Pancreas (tissue), 10 donors: ENCODE measurements around the gene ZNF697. TPM values are rescaled to one million over a fixed set of nuclear protein-coding genes. Genes with fewer than 3 reads are reported as not detected.

Source experiments
- ATAC-seq, 4 donors: fragments of 200-7000 bp; cut with Tn5 transposase; one replicate each; pipeline versions ENCODE4 v1.8.0 to v1.9.1; 2020; ENCODE audit warnings: mild to moderate bottlenecking in 4 of 4, moderate library complexity in 4 of 4
- DNase-seq, 6 donors: peaks; one replicate each; pipeline ENCODE4 v3.0.0-alpha.2; 2020
- FAIRE-seq: peaks from 2 replicates; lab custom pipeline; 2012; peaks lifted over from hg19 to GRCh38; lab: Jason Lieb, UNC
- H3K27ac ChIP-seq, 4 donors: fragments of 200-600 bp; sonication (generic); 1 replicate in 3 of 4; 2 replicates in 1 of 4; pipeline versions ENCODE4 v1.5.0 to v1.8.0; 2020
- H3K27me3 ChIP-seq, 4 donors: fragments of 200-600 bp; one replicate each; pipeline ENCODE4 v1.8.0; 2021
- H3K36me3 ChIP-seq, 3 donors: fragments of 200-600 bp; sonication (generic) in 1 of 3; one replicate each; pipeline versions ENCODE4 v1.5.0 to v1.8.0; 2020 to 2021
- H3K4me1 ChIP-seq, 3 donors: fragments of 200-600 bp; one replicate each; pipeline ENCODE4 v1.8.0; 2021
- H3K4me3 ChIP-seq, 4 donors: fragments of 200-600 bp; sonication (generic) in 2 of 4; one replicate each; pipeline versions ENCODE4 v1.5.0 to v1.8.0; 2020 to 2021
- H3K9me3 ChIP-seq, 4 donors: fragments of 200-600 bp; one replicate each; pipeline ENCODE4 v1.8.0; 2021
- WGBS, 2 donors: extraction: QIAGEN DNeasy Blood & Tissue Kit; methylation state at CpG; one replicate each; pipeline ENCODE4 v1.1.7; 2013; 5-methylcytosine and 5-hydroxymethylcytosine counted together
- intact Hi-C, 3 donors: fragments of 100-400 bp; cut with DNase I; formaldehyde crosslinking; loops; one replicate each; pipeline versions ENCODE4 v1.11.1 to v1.14.2; 2022
- polyA plus RNA-seq, 2 donors: library from polyadenylated mRNA; stranded (reverse); fragments of 200-250 nt; gene quantifications; one replicate each; pipeline ENCODE4 v1.2.3, GENCODE V29; 2013
- total RNA-seq, 6 donors: library from RNA; stranded (reverse); fragmentation: NEBNext Ultra II Directional in 4 of 6; extraction: Animal tissue kit (Norgen Biotek cat#: 25700) in 4 of 6; gene quantifications; one replicate each; pipeline versions ENCODE4 v1.2.1 to v1.2.4, GENCODE V29; 2021 to 2023
- TF ChIP-seq, protein P1 (sequence below), 4 donors: fragments of 200-600 bp; sonication (generic) in 3 of 4; IDR thresholded peaks; one replicate each; pipeline versions ENCODE4 v1.5.0 to v1.8.0; 2021; ENCODE audit warnings: antibody characterized with exemption in 4 of 4
- donor health status: healthy with polysubstance abuse.
- donor health status: DM: no; HTN: no; CAD: no; lungs with moderate emphysema.
- donor health status: DM: no; HTN: no; CAD: no.
- donor health status: control.
- donor health status: control.
- donor health status: Bipolar disorder and iron deficiency.
- donor health status: DM: yes; HTN: yes; CAD: no.
- donor health status: DM: no; HTN: no; CAD: no.
- donor health status: DM: no; HTN: no; CAD: no.
- donor health status: DM: yes; HTN: yes; CAD: no.

The ZNF697 gene
- total and polyA plus RNA-seq, 8 donors, result 1.3 to 5.9 (median 3.1) TPM

DNA sequence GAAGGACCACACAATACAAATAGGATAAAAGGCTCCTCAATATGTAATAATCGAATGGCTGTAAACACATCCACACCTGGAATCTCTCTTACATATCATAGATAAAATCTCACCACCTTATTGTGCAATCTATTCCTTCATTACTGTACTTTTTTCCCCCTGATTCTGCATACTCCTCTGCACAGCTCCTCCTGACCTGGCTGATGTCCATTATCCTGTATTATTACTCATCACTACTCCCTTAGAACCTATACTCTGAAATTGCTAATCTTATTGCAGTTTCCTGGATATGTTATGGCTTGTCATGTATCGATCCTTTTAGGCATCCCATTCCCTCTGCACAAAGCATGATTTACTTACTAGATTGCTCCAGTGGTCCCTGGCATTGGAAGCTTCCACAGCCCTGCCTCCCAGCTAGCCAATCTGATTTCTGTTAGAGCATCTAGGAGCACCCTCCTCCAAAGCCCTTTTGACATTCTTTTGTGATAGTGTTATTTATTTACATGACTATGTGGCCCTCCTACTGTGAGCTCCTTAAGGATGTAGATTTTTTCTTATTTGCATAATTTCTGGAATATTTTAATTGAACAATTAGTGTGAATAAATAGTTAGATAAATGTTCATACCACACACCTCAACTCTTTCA is 39.5 kb upstream of the ZNF697 start:
- H3K9me3 ChIP-seq, result no peaks in the 10 kb centered on the region
- peak overlapping the region in 2 of 4 donors; percentile 22 to 53 for H3K27ac ChIP-seq
- intact Hi-C loops, result no loop called here
- no peaks in the 10 kb centered on the region for H3K27me3 ChIP-seq
- FAIRE-seq (no peak), DNase-seq (no peak), ATAC-seq (peak in 2 of 4 donors; percentile 38 to 51)
- 49 to 53% methylated on average over 2 of the region's 2 CpGs for WGBS, 2 donors
- H3K4me3 ChIP-seq, result no peak overlapping the region
- H3K4me1 ChIP-seq, result peaks cover 0 to 6% (median 0%) of the 10 kb centered on the region in 3 donors
- TF ChIP-seq, protein P1, sequence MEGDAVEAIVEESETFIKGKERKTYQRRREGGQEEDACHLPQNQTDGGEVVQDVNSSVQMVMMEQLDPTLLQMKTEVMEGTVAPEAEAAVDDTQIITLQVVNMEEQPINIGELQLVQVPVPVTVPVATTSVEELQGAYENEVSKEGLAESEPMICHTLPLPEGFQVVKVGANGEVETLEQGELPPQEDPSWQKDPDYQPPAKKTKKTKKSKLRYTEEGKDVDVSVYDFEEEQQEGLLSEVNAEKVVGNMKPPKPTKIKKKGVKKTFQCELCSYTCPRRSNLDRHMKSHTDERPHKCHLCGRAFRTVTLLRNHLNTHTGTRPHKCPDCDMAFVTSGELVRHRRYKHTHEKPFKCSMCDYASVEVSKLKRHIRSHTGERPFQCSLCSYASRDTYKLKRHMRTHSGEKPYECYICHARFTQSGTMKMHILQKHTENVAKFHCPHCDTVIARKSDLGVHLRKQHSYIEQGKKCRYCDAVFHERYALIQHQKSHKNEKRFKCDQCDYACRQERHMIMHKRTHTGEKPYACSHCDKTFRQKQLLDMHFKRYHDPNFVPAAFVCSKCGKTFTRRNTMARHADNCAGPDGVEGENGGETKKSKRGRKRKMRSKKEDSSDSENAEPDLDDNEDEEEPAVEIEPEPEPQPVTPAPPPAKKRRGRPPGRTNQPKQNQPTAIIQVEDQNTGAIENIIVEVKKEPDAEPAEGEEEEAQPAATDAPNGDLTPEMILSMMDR (IDR thresholded peaks at IDR 0.05), result no peak
- H3K36me3 ChIP-seq, result no peaks in the 10 kb centered on the region

DNA sequence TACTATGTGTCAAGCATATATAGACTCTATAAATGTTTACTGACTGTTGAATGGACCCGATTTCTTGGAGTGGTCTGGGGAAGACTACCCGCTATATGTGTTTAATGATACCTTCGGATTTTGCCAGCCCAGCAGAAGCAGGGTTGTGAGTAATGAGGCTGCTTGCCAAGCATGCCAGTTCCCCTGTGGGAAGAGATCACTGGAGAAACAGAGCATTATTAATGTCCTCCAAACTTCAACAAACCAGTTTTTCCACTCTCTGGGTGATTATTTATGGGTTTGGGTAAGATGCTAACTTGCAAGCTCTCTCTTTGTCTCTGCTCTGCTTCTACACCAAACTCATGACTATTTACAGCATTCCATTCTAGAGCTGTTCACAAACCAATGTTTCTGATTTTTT is 38.6 kb upstream of the ZNF697 start:
- TF ChIP-seq, protein P1 (IDR thresholded peaks at IDR 0.05), result no peak
- Histone ChIP-seq H3K27ac (peak overlapping the region in 2 of 4 donors; percentile 53 to 56), H3K27me3 (no peaks in the 10 kb centered on the region), H3K9me3 (no peaks in the 10 kb centered on the region), H3K4me3 (no peak overlapping the region), H3K36me3 (no peaks in the 10 kb centered on the region), H3K4me1 (peaks cover 0 to 6% (median 0%) of the 10 kb centered on the region in 3 donors)
- FAIRE-seq, result no peak
- peak in 3 of 6 donors; percentile 32 to 66 (median 35) for DNase-seq
- intact Hi-C loops, result no loop called here
- 28 to 34% methylated on average over 3 of the region's 3 CpGs for WGBS, 2 donors
- ATAC-seq, result peak; percentile 76 to 93 (median 88)

DNA sequence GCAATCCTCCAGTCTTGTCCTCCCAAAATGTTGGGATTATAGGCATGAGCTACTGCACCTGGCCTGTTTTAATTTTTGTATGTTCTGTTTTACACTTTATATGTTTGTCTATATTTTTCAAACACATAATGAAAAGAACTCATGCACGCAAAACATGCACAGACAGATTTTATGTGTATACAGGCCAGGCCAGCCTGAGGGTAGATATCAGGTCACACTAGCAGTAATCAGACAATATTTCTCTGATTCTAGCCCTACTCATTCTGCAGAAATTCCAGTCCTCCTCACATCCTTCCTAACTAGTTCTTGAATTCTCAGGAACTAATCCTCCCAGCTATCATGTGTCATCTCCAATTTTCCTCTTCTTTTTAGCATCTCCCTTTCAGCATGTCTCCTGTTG is 35.8 kb upstream of the ZNF697 start:
- DNase-seq, result no peak
- peaks cover 0 to 6% (median 0%) of the 10 kb centered on the region in 3 donors for H3K4me1 ChIP-seq
- WGBS, 2 donors, result 90 to 94% methylated on average over 1 of the region's 1 CpG
- H3K36me3 ChIP-seq, result no peaks in the 10 kb centered on the region
- H3K4me3 ChIP-seq, result no peak overlapping the region
- no peak for ATAC-seq
- H3K27ac ChIP-seq, result no peak overlapping the region
- intact Hi-C loops, result no loop called here
- FAIRE-seq, result no peak
- no peaks in the 10 kb centered on the region for H3K9me3 ChIP-seq
- TF ChIP-seq, protein P1 (IDR thresholded peaks at IDR 0.05), result no peak
- H3K27me3 ChIP-seq, result no peaks in the 10 kb centered on the region

DNA sequence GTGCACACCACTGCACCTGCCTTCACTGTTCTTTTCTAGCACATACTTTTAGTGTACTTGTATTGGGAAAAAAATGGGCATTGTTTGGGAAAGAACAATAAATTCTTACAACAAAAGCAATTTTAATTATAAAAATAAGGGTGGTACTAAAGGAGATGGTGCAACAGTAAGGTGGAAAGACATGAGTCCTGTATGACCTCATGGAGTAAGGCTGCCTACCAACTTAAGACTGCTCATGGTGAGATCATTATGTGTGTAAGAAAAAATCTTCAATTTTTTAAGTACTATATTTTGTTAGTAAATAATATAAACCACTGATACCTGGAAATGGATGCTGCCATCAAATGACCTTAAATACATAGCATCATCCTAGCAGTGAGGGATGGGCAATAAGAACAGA is 34.1 kb upstream of the ZNF697 start:
- ATAC-seq, result no peak
- FAIRE-seq, result no peak
- TF ChIP-seq, protein P1 (IDR thresholded peaks at IDR 0.05), result no peak
- Histone ChIP-seq H3K36me3 (no peaks in the 10 kb centered on the region), H3K4me1 (peaks cover 0 to 6% (median 0%) of the 10 kb centered on the region in 3 donors), H3K27me3 (no peaks in the 10 kb centered on the region), H3K9me3 (no peaks in the 10 kb centered on the region), H3K4me3 (no peak overlapping the region), H3K27ac (no peak overlapping the region)
- no peak for DNase-seq
- intact Hi-C loops, result no loop called here

DNA sequence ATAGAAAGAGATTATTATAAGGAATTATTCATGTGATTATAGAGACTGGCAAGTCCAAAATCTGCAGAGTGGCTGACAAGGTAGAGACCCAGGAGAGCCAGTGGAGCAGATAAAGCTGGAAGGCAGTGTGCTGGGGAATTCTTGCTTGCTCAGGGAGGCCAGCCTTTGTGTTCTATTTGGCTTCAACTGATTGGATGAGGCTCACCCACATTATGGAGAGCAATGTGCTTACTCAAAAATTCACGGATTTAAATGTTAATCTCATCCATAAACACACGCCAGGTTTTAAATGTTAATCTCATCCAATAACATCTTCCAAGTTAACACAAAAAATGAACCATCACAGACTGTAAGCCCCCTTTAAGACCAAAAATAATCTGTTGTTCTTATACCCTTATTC is 33.5 kb upstream of the ZNF697 start:
- no peak for DNase-seq
- no peak for ATAC-seq
- Histone ChIP-seq H3K27ac (no peak overlapping the region), H3K27me3 (no peaks in the 10 kb centered on the region), H3K4me1 (peaks cover 0 to 6% (median 0%) of the 10 kb centered on the region in 3 donors), H3K36me3 (no peaks in the 10 kb centered on the region), H3K4me3 (no peak overlapping the region), H3K9me3 (no peaks in the 10 kb centered on the region)
- WGBS, 2 donors, result 74 to 85% methylated on average over 2 of the region's 2 CpGs
- intact Hi-C loops, result no loop called here
- FAIRE-seq, result no peak
- TF ChIP-seq, protein P1 (IDR thresholded peaks at IDR 0.05), result no peak
